HuH-7.5 (cell line): Measurements from ENCODE around the gene CADPS.

Source experiments
- DNase-seq: peaks from one replicate; pipeline ENCODE4 v3.0.0; 2011; ENCODE audit warnings: low spot score

The CADPS gene

DNA sequence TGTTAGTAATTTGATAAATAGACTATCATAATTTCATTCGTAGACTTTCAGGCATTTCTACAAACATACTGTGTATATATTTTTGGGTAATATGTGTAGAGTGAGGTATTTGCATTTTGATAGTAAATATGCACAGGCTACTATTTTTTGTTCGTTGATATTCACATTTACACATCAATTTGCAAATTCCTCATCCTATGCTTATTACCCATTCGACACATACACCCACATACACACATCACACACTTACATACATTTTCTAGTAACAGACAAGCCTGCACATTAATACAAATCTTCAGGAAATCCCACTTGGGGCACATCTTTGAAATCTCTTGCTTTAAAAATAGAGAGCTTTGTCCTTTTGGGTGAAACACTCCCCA, 373.9 kb downstream of the CADPS start:
- no peak for DNase-seq

DNA sequence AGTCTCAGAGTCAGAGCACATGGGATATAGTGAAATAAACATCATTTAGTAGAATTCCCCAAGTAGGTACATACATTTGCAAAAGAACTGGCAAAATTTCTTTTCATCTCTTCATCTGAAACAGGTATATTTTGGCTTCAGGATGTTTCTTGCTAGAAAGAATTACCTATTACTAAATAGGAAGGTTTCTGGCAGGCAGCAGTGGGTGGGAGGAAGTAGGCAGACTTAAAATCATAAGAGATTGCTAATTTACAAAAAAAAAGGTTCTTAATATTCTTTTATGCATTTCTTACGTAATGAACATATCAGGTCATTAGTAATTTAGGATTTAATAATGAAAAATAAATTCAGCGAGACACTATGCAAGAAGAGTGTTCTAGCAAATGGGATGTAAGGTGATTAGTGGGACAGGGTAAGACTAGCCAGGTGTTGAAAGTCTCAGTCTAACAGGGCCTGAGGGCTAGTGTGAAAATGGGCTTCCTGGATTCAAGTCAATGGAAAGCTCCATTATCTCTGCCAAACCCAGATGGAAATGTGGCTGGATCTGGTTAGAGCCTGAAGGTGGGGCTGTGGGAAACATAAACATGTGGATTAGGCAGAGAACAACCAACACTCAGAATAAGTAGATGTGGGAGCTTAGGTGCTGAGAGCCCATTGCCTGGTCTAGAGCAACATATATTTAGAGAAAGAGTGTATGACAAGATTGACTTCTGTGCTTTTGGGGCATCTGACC, 374.5 kb downstream of the CADPS start:
- no peak for DNase-seq

DNA sequence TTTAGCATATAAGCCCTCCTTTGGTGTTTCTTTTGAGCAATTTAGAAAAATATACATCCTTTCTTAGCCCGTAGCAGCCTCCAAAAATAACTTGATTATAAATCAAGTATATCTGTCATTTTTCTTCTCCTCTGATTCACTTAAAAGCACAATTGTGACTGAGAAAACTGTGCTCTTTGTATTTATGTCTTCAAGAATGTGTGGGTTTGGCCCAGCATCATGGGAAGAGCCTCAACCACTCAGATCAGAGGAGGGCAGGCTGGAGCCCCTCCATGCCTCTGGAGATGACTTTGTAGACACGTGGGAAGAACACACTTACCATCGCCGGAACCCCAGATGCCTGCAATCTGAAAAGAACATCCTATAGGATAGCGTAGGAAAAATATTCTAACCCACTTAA, 378.1 kb downstream of the CADPS start:
- DNase-seq: no peak

DNA sequence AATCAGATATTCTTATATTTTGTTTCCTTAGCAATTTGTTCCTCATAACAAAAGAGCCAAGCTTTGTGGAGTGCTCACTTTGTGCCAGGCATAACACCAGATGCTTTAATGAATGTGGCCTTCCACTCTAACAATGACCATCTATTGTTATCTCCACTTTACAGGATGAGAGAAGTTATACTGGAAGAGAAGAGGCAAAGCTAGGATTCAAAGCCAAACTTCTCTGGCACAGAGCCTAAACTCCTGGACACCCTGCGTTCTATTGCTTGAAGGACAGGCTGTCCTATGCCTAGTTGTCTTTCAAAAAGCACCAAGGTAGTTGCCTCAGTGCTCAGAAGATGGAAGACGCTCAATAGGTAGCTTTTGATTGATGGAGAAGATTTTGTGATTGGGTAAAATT, 378.7 kb downstream of the CADPS start:
- DNase-seq: no peak

DNA sequence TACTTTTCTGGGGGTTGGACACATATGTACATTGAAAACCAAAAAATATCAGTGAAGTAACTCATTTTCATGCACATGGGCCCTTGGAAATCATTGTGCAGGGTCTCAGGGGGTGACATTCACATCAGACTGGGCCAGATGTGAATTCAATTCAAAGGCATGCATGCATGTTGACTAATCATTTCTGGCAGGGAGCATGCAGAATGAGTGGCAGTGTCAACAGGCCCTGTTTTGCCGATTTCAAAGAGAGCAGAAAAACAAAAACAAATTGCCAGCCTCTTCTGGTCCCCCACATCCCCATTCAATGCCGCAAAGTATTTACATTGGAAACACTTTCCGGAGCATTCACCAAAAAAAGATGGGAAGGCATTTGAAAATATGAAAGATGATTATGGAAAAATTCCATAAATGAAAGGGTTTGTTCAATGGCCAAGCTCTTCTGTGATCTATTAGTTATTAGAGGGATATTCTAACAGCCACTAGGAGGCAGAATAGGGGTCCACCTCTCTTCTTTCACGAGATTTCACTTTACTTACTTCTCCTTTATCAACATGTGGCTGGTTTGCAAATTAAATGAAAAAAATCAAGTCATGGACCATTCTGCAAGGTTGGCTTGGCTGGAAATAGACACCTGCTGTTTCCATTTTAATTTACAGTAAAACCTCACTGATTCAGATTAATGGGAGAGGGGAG, 382.0 kb downstream of the CADPS start:
- DNase-seq: no peak

DNA sequence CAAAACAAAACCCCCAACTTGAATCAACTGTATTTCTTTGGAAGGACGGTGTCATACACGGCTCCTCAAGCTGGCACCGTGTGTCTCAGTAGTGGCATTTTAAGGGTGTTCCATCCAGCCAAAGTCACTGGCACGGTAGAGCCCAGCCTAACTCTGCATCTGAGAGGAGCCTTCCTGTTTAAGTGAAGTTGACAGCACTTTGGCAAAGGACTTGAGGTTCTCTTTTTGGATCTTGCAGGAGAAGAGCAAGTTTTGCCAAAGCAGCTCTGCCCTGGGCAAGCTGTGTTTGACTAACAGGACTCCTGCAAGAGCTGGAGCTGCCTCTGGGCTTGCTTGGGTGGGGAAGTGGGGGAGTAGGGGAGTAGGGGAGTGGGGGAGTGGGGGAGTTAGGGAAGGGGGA, 392.3 kb downstream of the CADPS start:
- DNase-seq: no peak

DNA sequence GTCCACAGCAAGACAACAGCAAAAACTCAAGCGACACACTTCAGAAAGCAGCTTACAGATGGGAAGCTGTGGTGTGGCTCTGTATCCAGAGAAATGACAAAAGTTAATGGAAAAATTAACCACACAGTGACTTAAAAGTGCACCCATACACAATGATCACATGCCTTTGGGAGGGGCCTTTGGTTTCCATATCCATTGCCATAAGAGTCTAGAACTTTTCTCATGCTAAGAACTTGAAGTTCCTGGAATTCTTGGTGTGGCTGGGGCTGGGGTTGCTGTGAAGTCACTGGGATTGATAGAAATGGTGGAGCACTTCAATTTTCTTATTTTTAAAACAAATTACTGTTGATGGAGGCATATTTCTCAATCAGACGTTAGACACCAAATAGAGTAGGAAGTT, 393.3 kb downstream of the CADPS start:
- no peak for DNase-seq

DNA sequence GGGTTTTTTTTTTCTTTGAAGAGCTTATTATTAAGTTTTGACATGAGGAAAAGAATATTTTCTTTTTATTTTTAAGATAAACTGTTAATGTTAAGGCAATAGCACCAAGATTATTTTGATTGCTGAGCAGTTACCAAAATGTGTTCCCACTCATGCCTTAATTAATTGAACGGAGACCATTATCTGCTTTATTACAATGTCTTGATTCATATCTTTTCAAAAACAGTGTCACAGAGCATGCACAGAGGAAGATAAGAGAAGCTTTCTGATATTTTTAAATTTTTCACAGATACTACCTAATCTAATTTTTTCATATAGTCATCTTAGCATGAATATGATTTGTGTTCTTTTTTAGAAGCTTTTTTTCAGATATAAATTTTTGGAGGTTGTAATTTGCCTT, 395.2 kb downstream of the CADPS start:
- no peak for DNase-seq

DNA sequence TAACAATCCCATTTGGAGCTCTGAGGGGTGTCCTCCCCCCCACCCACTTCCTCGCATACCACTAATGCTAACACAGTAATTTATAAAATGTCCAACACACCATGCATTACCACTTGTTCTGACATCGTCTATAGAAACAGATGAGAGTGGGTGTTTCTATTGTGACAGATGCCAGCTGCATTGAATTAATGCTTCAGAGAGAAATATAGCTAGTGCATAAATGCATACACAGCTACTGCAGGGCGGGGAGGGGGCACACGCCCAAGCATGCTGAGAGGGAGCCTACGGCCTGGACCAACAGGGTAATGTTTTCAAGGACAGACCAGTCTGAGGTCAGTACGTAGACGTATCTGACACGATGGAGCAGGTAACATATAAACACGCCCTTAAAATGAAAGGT, 395.9 kb downstream of the CADPS start:
- no peak for DNase-seq

DNA sequence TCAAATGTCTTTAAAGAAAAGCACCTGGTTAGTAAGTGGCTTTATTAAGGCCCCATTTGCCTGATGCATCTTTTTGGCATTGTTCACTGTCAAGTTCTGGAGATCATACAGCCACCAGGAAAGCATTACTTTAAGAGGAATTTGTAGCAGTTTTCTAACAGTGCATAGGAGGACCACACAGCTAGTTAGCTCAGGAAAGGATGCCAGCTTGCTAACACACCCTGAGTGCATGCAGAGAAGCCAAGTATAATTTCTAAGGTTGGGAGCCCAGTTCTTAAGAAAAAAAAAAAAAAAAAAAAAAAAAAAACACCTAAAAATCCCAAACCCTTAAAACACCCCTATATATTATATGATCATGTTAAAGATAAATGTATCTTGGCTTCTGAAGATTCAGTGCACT, 399.9 kb downstream of the CADPS start:
- DNase-seq: no peak

DNA sequence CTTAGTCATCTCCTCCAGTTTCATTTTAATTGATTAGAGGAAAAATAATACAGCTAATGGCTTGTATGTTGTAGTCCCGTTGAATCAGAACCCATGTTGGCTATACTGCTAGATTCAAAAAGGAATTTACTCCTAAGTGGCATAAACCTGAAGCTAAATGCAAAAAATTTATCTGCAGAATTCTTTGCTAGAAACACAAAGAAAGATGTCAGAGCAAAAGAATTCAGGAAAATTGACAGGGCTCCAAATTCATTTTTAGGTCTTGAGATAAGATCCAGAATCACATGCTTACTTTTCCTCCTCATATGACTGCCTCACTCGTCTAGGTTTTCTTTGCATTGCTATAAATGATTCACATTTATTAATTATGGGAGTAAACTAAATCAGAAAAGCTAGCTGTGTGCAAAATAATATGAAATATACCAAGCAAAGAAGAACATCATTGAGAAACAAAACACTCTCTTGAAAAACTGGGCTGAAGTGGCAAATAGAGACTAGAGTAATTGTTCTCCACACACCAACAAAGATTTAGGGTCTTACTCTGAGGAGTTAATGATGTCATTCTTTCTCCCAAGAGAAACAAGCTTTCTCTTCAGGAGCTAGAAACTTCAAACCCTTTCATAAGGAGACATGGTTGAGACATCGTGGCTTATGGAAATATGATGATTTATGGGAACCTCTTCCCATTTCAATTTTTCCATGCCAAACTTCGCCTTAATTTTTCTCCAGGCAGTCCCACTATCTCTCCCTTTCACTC, 407.1 kb downstream of the CADPS start:
- DNase-seq: no peak

DNA sequence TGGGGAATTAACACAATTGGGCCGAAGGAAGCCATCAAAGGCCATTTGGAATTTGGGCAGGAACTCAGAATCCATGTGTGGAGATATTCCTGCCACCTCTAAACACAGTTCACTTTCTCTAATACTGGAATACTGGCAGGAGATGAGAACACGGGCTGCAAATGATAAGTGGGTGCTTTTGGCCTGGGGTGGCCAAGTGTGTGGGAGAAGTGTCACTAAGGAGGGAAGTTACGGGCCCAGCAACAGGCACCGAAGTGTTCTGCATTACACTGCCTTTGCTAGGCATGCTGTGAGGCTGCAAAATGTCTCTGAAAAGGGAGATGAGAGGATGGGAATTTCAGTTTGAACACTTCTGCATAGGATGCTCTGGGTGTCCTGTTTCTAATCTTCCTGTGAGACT, 412.4 kb downstream of the CADPS start:
- DNase-seq: no peak

DNA sequence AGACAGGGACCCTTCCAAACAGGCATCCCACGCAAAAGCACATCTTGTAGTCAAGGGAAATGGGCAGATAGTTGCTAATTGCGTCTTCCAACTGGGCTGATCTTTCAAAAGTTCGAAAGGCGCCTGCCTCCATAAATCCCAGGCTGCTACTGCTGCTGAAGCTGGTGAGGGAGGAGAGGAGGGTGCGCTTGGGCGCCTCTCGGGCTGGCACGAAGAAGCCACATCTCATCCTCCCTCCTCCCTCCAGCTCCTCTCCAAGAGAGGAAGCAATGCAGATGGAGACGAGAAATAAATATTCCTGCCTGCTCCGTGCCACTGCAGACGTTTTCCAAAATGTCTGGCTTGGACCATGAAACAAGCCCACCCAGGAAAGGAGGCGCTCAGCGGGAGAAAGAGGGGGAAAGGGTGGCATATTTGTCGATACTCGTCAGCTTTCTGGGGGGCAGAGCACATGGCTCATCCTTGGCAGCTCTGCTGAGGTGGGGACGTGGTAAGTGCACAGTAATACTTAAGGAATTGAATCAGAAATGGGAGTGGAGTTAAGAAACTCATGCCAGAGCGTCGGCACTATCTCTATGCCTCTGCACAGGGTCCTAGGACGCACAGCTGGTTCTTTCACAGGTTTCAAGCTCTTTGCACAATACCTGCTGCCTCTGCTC, 413.0 kb downstream of the CADPS start:
- no peak for DNase-seq

DNA sequence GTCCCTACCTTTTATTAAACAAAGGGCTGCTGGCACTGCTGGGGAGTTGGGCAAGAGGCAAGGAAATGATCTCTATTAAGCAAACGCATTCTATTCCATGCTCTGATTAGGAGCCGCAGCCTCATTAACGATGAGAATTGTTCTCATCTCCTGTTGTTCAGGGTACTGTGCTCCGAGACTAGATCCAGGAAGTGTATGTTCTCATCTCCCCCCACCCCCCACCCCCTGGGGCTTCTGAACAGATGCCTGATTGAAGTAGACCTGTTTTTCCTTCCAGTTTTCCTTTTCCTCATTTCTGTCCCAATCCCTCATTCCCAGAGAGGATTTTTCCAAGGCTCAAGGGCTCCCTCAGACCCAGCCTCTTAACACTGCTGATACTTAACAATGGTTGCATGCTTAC, 420.3 kb downstream of the CADPS start:
- no peak for DNase-seq

DNA sequence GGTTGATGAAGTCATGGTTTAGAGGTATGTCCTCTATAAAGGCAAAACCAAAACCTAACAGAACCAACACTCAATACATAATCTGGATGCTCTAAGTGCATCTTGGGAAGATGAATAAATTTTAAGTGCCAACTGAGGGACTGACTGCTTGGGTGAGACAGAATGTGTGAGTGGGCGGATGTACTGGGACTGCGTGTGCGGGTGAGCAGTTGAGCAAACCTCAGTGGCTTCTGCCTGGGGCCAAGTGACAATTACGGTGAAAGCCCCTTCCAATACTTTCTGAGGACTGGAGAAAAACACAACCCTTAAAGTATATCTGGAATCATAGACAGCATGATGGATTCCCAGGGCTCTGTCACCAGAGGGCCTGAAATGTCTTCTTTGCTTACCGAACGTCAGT, 421.8 kb downstream of the CADPS start:
- no peak for DNase-seq

DNA sequence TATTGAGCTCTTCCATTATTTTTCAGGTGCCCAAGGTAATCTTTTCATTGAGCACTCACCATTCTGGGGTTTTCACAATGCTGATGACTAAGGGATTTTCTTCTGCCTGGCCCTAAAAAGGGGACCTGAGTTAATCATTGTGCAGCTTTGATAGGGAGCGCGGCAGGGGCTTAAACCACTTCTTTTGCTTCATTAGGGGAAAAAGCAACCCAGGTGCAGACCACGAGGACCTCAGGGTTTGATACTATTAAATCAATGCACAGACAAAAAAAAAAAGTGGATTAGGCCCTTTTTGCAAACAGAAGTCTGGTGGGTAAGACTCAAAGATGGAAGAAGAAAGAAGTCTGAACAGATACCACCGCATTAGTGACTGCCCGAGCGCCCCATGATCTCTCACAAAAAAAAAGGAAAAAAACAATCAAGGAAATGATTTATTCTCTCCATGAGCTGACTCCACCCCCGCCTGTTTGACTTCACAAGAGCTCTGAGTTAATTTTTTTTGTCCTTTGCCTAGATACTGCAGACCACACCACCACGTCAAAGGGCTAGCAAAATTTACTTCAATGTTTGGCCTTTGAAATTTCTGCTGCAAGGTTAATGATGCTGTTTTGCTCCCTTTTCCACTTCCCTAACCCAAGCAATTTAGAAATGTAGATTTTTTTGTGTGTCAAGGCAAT, 423.9 kb downstream of the CADPS start:
- DNase-seq: no peak

DNA sequence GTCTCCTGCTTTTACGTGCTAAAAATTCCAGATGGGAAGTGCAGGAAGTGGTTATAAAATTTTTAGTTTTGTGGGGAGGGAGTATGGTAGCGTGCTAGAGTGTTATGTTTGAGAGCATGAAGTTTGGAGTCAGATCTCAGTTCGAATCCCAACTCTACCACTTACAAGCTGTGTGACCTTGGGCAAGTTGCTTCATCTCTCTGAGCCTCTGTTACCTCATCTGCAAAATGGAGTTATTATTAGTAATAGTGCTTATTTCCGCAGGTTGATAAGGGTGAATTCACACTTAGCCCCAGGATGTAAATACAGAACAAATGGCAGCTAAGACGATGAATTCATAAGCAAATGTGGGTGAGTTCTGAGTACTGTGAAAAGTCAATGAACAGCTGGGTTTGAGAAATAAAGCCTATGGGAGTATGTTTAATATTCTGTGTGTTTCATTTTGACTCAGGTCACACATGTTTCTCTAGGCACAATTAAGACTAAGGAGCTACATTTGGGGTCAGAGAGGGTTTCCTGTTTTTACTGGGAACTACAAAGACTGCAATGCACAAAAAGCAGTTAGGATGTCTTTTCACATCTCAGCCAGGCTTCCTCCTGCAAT, 428.8 kb downstream of the CADPS start:
- no peak for DNase-seq

DNA sequence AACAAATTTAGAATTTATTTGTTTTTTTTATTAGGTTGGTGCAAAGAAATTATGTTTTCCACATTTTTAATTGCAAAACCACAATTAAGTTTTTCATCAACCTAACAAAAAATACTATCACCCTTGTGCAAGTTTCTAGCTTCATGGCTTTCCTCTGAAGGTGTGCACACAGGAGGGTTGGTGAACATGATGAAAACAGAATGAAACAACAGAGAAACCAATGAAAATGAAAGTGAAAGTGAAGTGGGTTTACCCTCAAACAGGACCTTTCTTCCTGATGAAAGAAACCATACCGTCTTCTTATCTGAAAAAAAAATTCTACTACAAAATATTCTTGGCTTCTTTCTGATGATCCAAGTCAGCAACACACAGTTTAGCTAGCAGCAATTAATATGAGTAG, 429.9 kb downstream of the CADPS start:
- DNase-seq: no peak

DNA sequence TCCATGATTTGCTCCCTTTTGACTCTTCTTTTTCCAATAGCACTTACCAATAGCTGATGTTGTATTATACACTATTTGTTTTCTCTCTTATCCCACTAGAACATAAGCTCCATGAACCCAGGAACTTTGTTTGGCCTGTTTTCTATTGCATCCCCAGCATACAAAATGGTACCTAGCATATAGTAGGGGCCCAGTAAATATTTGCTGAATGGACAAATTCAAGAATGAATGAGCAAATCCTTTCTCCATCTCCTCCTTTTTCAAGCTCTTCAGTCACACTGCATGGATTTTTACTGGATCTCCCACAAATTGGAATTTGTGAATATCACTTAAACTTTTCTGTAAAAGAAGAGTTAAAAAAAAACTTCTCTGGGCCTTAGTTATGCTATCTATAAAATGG, 435.2 kb downstream of the CADPS start:
- no peak for DNase-seq

DNA sequence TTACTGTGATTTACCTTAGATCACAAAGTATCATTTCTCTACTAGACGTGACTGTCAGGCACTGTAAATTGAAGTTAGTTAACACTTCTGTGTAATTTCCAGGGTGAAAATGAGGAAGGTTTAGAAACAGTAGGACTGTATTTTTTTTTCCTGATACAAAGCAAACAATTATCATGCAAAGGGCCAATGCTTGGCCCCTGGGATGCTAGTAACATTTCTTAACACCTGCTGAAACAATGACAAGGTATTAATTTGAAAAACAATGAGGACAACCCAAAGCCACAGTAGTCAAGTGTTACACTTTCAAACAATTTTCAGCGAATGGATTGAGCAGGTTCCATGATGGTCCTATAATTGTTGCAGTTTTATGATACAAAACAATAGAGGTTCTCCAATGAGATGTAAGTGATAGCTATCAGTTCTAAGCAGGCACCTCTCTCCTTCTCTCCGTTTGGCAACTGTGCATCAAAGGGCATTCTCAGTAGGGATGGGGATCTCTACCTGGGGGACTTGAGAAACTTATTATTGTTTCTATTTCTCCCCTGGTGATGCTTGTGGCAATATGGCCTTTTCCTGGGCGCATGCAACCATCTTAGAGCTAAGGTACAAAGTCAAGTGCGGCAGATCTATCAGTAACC, 435.9 kb downstream of the CADPS start:
- no peak for DNase-seq

DNA sequence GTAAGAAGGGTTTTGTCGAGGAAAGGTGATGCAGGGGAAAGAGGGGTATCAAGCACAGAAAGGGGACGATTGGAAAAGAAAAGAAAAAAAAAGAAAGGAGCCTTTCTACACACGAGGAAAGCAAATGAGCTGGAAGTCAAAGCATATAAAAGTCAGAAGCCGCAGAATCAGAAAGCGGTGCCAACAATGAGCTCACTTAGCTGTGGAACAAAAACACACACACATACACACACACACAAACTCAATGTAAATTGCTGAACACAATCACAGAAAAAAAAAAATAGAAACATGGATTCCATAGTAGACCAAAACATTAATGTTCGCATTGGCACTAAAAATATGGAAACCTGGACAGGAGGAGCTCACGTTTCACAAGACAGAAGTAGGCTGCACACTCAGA, 438.4 kb downstream of the CADPS start:
- no peak for DNase-seq
